SK-N-SH (cell line): Measurements from ENCODE around the gene C8G. TPM values are rescaled to one million over a fixed set of nuclear protein-coding genes. Genes with fewer than 3 reads are reported as not detected.

Experiments used
- CTCF ChIA-PET: fragments of 300-600, 350-600 bp; formaldehyde crosslinking; extraction: SDS; loops from one replicate; lab custom pipeline; 2021; lab: Yijun Ruan, JAX
- POLR2A ChIA-PET: fragments of 350-600 bp; sonication (Branson Sonifier 250); formaldehyde crosslinking; extraction: SDS; loops from one replicate; lab custom pipeline; 2020; ENCODE audit warnings: antibody characterized with exemption, inconsistent platforms; lab: Yijun Ruan, JAX
- DNase-seq: peaks from one replicate; pipeline ENCODE4 v3.0.0; 2012
- H2AFZ ChIP-seq: fragments of 200-600 bp; sonication (generic); 2 replicates; pipeline ENCODE4 v1.8.1; 2016; ENCODE audit warnings: antibody characterized with exemption, mild to moderate bottlenecking, low read depth
- H3F3A ChIP-seq: fragments of 200-600 bp; sonication (generic); replicated peaks from 2 replicates; pipeline ENCODE3; 2016; ENCODE audit warnings: antibody characterized with exemption, mild to moderate bottlenecking; ENCODE audit not compliant: insufficient read depth
- H3K27ac ChIP-seq, 2 experiments: fragments of 200-500 bp in 1 of 2; fragments of 200-600 bp in 1 of 2; sonication (Bioruptor generic) in 1 of 2; sonication (generic), shearing (Covaris generic) in 1 of 2; 2 replicates each; pipeline versions ENCODE4 v1.5.1 to v1.6.1; 2014 to 2016; ENCODE audit warnings: low read depth in 2 of 2, inconsistent platforms in 1 of 2, low read length in 1 of 2, mild to moderate bottlenecking in 1 of 2, mixed read lengths in 1 of 2
- H3K27me3 ChIP-seq: fragments of 200-600 bp; sonication (generic), shearing (Covaris generic); 2 replicates; pipeline ENCODE4 v1.6.1; 2016; ENCODE audit warnings: mixed run types; ENCODE audit not compliant: insufficient read depth
- H3K36me3 ChIP-seq, 2 experiments: fragments of 200-500 bp in 1 of 2; fragments of 200-600 bp in 1 of 2; sonication (Bioruptor generic) in 1 of 2; sonication (generic) in 1 of 2; replicated peaks in 1 of 2; 2 replicates each; pipeline versions ENCODE3 to v1.5.1; 2014 to 2016; ENCODE audit warnings: low read length in 1 of 2, mild to moderate bottlenecking in 1 of 2; ENCODE audit not compliant: insufficient read depth in 2 of 2, control insufficient read depth in 1 of 2
- H3K4me1 ChIP-seq, 2 experiments: fragments of 200-500 bp in 1 of 2; fragments of 200-600 bp in 1 of 2; sonication (Bioruptor generic) in 1 of 2; sonication (generic), shearing (Covaris generic) in 1 of 2; 2 replicates each; pipeline versions ENCODE4 v1.5.1 to v1.6.1; 2014 to 2016; ENCODE audit warnings: low read depth in 1 of 2, low read length in 1 of 2, mixed run types in 1 of 2; ENCODE audit not compliant: insufficient read depth in 2 of 2, control insufficient read depth in 1 of 2
- H3K4me2 ChIP-seq: fragments of 200-600 bp; sonication (generic), shearing (Covaris generic); 2 replicates; pipeline ENCODE4 v1.6.1; 2017; ENCODE audit warnings: mixed run types
- H3K4me3 ChIP-seq, 2 experiments: fragments of 200-500 bp in 1 of 2; fragments of 200-600 bp in 1 of 2; sonication (Bioruptor generic) in 1 of 2; sonication (generic), shearing (Covaris generic) in 1 of 2; 2 replicates each; pipeline versions ENCODE4 v1.5.1 to v1.8.1; 2014 to 2016; ENCODE audit warnings: low read depth in 2 of 2, inconsistent platforms in 1 of 2, low read length in 1 of 2, mild to moderate bottlenecking in 1 of 2, mixed read lengths in 1 of 2, moderate library complexity in 1 of 2
- H3K79me2 ChIP-seq: fragments of 200-600 bp; sonication (generic); 2 replicates; pipeline ENCODE4 v1.8.1; 2017; ENCODE audit warnings: mild to moderate bottlenecking; ENCODE audit not compliant: insufficient read depth
- H3K9ac ChIP-seq: fragments of 200-600 bp; sonication (generic); 2 replicates; pipeline ENCODE4 v1.6.1; 2017; ENCODE audit warnings: mixed run types
- H3K9me2 ChIP-seq: fragments of 200-600 bp; sonication (generic); 2 replicates; pipeline ENCODE4 v1.6.1; 2017; ENCODE audit warnings: mixed run types
- H3K9me3 ChIP-seq: fragments of 200-600 bp; sonication (generic); 2 replicates; pipeline ENCODE4 v1.6.1; 2017; ENCODE audit warnings: mixed run types, mild to moderate bottlenecking, moderate library complexity
- H4K20me1 ChIP-seq: fragments of 200-600 bp; sonication (generic); 2 replicates; pipeline ENCODE4 v1.6.1; 2017; ENCODE audit warnings: mild to moderate bottlenecking, mixed run types; ENCODE audit not compliant: insufficient read depth
- CHD2 ChIP-seq: fragments of 150-350 bp; IDR thresholded peaks from 2 replicates; pipeline ENCODE4 v1.6.1; 2018; ENCODE audit warnings: low read length; ENCODE audit not compliant: partially characterized antibody
- ELF1 ChIP-seq: IDR thresholded peaks from 2 replicates; pipeline ENCODE4 v1.4.0; 2012
- EZH2phosphoT487 ChIP-seq: fragments of 200-600 bp; sonication (generic); IDR thresholded peaks from 2 replicates; pipeline ENCODE4 v1.6.1; 2017; ENCODE audit warnings: low read depth, mixed run types, mild to moderate bottlenecking, antibody characterized with exemption, moderate library complexity, borderline replicate concordance
- GABPA ChIP-seq: IDR thresholded peaks from 2 replicates; pipeline ENCODE4 v1.4.0; 2012; ENCODE audit warnings: low read depth, mild to moderate bottlenecking
- MXI1 ChIP-seq: IDR thresholded peaks from 2 replicates; pipeline ENCODE4 v1.6.1; 2012; ENCODE audit warnings: mild to moderate bottlenecking, low read depth, low read length, improper control_type of control experiment
- NFIC ChIP-seq: IDR thresholded peaks from 2 replicates; pipeline ENCODE4 v1.4.0; 2012; ENCODE audit warnings: borderline replicate concordance
- RAD21 ChIP-seq: IDR thresholded peaks from 2 replicates; pipeline ENCODE4 v1.6.1; 2012; ENCODE audit warnings: mild to moderate bottlenecking, low read length
- SIN3A ChIP-seq: IDR thresholded peaks from 2 replicates; pipeline ENCODE4 v1.6.1; 2012; ENCODE audit warnings: low read depth, mild to moderate bottlenecking, low read length, moderate library complexity, borderline replicate concordance
- TAF1 ChIP-seq: IDR thresholded peaks from 2 replicates; pipeline ENCODE4 v1.6.1; 2012; ENCODE audit warnings: low read depth, mild to moderate bottlenecking, low read length, moderate library complexity, borderline replicate concordance
- TEAD4 ChIP-seq: IDR thresholded peaks from 2 replicates; pipeline ENCODE4 v1.4.0; 2012; ENCODE audit warnings: mild to moderate bottlenecking, borderline replicate concordance; ENCODE audit not compliant: insufficient read depth
- YY1 ChIP-seq: IDR thresholded peaks from 2 replicates; pipeline ENCODE4 v1.4.0; 2012; ENCODE audit warnings: low read depth, mild to moderate bottlenecking
- WGBS: methylation state at CpG from one replicate; pipeline ENCODE4 v1.1.6; 2017; ENCODE audit warnings: low lambda C conversion rate; 5-methylcytosine and 5-hydroxymethylcytosine counted together
- polyA plus RNA-seq, 3 experiments: library from polyadenylated mRNA; depleted of rRNA; stranded (reverse); fragments of >200 nt; gene quantifications; 2 replicates each; pipeline ENCODE4 v1.2.3, GENCODE V29; 2012
- TF ChIP-seq, protein P1 (sequence below): IDR thresholded peaks from 2 replicates; pipeline ENCODE4 v1.4.0; 2012; ENCODE audit warnings: low read depth, borderline replicate concordance
- TF ChIP-seq, protein P2 (sequence below): IDR thresholded peaks from 2 replicates; pipeline ENCODE4 v1.6.1; 2012; ENCODE audit warnings: mild to moderate bottlenecking, low read depth, low read length, moderate library complexity
- TF ChIP-seq, protein P3 (sequence below): IDR thresholded peaks from 2 replicates; pipeline ENCODE4 v1.4.0; 2012; ENCODE audit warnings: low read depth, borderline replicate concordance
- TF ChIP-seq, protein P4 (sequence below): fragments of 150-350 bp; IDR thresholded peaks from 2 replicates; pipeline ENCODE4 v1.6.1; 2016; ENCODE audit warnings: mild to moderate bottlenecking, low read depth, low read length
- TF ChIP-seq, protein P5 (sequence below): fragments of 200-600 bp; sonication (generic); IDR thresholded peaks from 2 replicates; pipeline ENCODE4 v1.6.1; 2017; ENCODE audit warnings: antibody characterized with exemption, mild to moderate bottlenecking, moderate library complexity

The C8G gene
- polyA plus RNA-seq, 1 of the 3 experiments (the other 2 are of a cell fraction), result 0.28 TPM

DNA sequence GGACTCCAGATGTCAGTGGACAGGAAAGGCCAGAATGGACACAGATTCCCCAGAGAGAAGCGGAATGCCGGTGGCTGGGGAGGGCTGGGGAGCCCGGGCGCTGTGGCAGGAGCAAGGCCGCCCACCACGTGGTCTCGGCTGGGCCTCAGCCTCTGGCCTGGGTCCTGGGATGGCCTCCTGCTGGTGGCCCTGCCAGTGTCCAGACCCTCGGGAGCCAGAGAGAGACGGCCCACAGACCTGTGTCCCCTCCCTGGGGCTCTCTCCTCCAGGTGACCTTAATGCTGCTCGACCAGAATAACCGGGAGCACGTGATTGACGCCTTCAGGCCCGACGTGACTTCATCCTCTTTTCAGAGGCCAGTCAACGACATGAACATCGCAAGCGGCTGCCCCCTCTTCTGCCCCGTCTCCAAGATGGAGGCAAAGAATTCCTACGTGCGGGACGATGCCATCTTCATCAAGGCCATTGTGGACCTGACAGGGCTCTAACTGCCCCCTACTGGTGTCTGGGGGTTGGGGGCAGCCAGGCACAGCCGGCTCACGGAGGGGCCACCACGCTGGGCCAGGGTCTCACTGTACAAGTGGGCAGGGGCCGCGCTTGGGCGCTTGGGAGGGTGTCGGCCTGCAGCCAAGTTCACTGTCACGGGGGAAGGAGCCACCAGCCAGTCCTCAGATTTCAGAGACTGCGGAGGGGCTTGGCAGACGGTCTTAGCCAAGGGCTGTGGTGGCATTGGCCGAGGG is 19.5 kb upstream of the C8G start:
- H3K27me3 ChIP-seq, result no peaks in the 10 kb centered on the region
- TF ChIP-seq CHD2 (no peak), NFIC (no peak), TEAD4 (no peak), YY1 (no peak), EZH2phosphoT487 (no peak), TAF1 (no peak), GABPA (no peak), RAD21 (no peak), ELF1 (no peak), MXI1 (no peak), SIN3A (no peak)
- TF ChIP-seq, protein P1, sequence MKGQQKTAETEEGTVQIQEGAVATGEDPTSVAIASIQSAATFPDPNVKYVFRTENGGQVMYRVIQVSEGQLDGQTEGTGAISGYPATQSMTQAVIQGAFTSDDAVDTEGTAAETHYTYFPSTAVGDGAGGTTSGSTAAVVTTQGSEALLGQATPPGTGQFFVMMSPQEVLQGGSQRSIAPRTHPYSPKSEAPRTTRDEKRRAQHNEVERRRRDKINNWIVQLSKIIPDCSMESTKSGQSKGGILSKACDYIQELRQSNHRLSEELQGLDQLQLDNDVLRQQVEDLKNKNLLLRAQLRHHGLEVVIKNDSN, result no peak
- TF ChIP-seq, protein P2, sequence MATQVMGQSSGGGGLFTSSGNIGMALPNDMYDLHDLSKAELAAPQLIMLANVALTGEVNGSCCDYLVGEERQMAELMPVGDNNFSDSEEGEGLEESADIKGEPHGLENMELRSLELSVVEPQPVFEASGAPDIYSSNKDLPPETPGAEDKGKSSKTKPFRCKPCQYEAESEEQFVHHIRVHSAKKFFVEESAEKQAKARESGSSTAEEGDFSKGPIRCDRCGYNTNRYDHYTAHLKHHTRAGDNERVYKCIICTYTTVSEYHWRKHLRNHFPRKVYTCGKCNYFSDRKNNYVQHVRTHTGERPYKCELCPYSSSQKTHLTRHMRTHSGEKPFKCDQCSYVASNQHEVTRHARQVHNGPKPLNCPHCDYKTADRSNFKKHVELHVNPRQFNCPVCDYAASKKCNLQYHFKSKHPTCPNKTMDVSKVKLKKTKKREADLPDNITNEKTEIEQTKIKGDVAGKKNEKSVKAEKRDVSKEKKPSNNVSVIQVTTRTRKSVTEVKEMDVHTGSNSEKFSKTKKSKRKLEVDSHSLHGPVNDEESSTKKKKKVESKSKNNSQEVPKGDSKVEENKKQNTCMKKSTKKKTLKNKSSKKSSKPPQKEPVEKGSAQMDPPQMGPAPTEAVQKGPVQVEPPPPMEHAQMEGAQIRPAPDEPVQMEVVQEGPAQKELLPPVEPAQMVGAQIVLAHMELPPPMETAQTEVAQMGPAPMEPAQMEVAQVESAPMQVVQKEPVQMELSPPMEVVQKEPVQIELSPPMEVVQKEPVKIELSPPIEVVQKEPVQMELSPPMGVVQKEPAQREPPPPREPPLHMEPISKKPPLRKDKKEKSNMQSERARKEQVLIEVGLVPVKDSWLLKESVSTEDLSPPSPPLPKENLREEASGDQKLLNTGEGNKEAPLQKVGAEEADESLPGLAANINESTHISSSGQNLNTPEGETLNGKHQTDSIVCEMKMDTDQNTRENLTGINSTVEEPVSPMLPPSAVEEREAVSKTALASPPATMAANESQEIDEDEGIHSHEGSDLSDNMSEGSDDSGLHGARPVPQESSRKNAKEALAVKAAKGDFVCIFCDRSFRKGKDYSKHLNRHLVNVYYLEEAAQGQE, result no peak
- TF ChIP-seq, protein P3, sequence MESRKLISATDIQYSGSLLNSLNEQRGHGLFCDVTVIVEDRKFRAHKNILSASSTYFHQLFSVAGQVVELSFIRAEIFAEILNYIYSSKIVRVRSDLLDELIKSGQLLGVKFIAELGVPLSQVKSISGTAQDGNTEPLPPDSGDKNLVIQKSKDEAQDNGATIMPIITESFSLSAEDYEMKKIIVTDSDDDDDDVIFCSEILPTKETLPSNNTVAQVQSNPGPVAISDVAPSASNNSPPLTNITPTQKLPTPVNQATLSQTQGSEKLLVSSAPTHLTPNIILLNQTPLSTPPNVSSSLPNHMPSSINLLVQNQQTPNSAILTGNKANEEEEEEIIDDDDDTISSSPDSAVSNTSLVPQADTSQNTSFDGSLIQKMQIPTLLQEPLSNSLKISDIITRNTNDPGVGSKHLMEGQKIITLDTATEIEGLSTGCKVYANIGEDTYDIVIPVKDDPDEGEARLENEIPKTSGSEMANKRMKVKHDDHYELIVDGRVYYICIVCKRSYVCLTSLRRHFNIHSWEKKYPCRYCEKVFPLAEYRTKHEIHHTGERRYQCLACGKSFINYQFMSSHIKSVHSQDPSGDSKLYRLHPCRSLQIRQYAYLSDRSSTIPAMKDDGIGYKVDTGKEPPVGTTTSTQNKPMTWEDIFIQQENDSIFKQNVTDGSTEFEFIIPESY, result no peak
- TF ChIP-seq, protein P4, sequence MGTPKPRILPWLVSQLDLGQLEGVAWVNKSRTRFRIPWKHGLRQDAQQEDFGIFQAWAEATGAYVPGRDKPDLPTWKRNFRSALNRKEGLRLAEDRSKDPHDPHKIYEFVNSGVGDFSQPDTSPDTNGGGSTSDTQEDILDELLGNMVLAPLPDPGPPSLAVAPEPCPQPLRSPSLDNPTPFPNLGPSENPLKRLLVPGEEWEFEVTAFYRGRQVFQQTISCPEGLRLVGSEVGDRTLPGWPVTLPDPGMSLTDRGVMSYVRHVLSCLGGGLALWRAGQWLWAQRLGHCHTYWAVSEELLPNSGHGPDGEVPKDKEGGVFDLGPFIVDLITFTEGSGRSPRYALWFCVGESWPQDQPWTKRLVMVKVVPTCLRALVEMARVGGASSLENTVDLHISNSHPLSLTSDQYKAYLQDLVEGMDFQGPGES, result no peak
- TF ChIP-seq, protein P5, sequence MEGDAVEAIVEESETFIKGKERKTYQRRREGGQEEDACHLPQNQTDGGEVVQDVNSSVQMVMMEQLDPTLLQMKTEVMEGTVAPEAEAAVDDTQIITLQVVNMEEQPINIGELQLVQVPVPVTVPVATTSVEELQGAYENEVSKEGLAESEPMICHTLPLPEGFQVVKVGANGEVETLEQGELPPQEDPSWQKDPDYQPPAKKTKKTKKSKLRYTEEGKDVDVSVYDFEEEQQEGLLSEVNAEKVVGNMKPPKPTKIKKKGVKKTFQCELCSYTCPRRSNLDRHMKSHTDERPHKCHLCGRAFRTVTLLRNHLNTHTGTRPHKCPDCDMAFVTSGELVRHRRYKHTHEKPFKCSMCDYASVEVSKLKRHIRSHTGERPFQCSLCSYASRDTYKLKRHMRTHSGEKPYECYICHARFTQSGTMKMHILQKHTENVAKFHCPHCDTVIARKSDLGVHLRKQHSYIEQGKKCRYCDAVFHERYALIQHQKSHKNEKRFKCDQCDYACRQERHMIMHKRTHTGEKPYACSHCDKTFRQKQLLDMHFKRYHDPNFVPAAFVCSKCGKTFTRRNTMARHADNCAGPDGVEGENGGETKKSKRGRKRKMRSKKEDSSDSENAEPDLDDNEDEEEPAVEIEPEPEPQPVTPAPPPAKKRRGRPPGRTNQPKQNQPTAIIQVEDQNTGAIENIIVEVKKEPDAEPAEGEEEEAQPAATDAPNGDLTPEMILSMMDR, result no peak
- TF ChIP-seq, all 33 proteins: peak for 0
- Histone ChIP-seq H3K36me3 (peaks cover 0 to 17% of the 10 kb centered on the region in 2 experiments), H3K9ac (no peak overlapping the region), H2AFZ (no peak overlapping the region), H3F3A (no peaks in the 10 kb centered on the region), H3K9me2 (no peaks in the 10 kb centered on the region), H3K79me2 (no peaks in the 10 kb centered on the region), H3K4me3 (no peak overlapping the region), H3K4me2 (no peak overlapping the region), H4K20me1 (no peaks in the 10 kb centered on the region), H3K4me1 (peaks cover 0 to 2% of the 10 kb centered on the region in 2 experiments; a peak in 1 of 4 replicates), H3K27ac (no peak overlapping the region), H3K9me3 (no peaks in the 10 kb centered on the region)
- WGBS, result 90% methylated on average over 22 of the region's 33 CpGs
- CTCF ChIA-PET, result interaction anchor here (1.4 kb wide), 1 partner anchor 18 kb away, joined by 5 read pairs; the partner anchor contains the start of gene FBXW5
- DNase-seq, result no peak
- POLR2A ChIA-PET, result no interaction called here
